T-cell (primary cell): ENCODE data around the gene CTXN1. TPM values are rescaled to one million over a fixed set of nuclear protein-coding genes. Genes with fewer than 3 reads are reported as not detected.

ENCODE experiments used
- ATAC-seq, 4 experiments: fragments of 200-7000 bp in 3 of 4; fragments of 150-1000 bp in 1 of 4; cut with Tn5 transposase; replicated peaks in 1 of 4; 1 replicate in 3 of 4; 2 replicates in 1 of 4; pipeline ENCODE4 v1.10.0; 2021; ENCODE audit warnings: moderate library complexity in 3 of 4, mild to moderate bottlenecking in 2 of 4, moderate number of reproducible peaks in 1 of 4
- CTCF ChIA-PET, 2 donors: fragments of 300-600 bp; sonication (Branson Sonifier 250); formaldehyde crosslinking; loops; one replicate each; lab custom pipeline; 2022; ENCODE audit warnings: antibody characterized with exemption in 2 of 2; lab: Charles Lee
- POLR2A ChIA-PET, 2 donors: fragments of 300-600 bp; sonication (Branson Sonifier 250); formaldehyde crosslinking; loops; one replicate each; lab custom pipeline; 2022; ENCODE audit warnings: antibody characterized with exemption in 2 of 2; lab: Charles Lee
- DNase-seq, 35 experiments: peaks; one replicate each; pipeline versions ENCODE4 v3.0.0 to v3.0.0-alpha.2; 2013 to 2023
- H3K27ac ChIP-seq: one replicate; pipeline ENCODE4 v1.5.1; 2013; ENCODE audit warnings: low read length
- H3K27me3 ChIP-seq, 2 experiments: replicated peaks in 1 of 2; 1 replicate in 1 of 2; 2 replicates in 1 of 2; pipeline versions ENCODE4 v1.6.1 to v1.7.0; 2013; ENCODE audit warnings: low read length in 1 of 2, mixed read lengths in 1 of 2; ENCODE audit not compliant: control insufficient read depth in 2 of 2, insufficient read depth in 2 of 2; ENCODE audit errors: extremely low read depth in 1 of 2
- H3K36me3 ChIP-seq, 2 donors: 1 replicate in 1 of 2; 2 replicates in 1 of 2; pipeline versions ENCODE4 v1.6.1 to v1.7.0; 2013; ENCODE audit warnings: low read length in 1 of 2; ENCODE audit not compliant: control insufficient read depth in 2 of 2, insufficient read depth in 1 of 2; ENCODE audit errors: extremely low read depth in 1 of 2
- H3K4me1 ChIP-seq, 2 experiments: 1 replicate in 1 of 2; 2 replicates in 1 of 2; pipeline versions ENCODE4 v1.6.1 to v1.7.0; 2013; ENCODE audit warnings: low read length in 2 of 2, mixed read lengths in 1 of 2; ENCODE audit not compliant: insufficient read depth in 2 of 2, control insufficient read depth in 1 of 2; ENCODE audit errors: extremely low read depth in 1 of 2
- H3K4me3 ChIP-seq, 2 donors: 1 replicate in 1 of 2; 2 replicates in 1 of 2; pipeline versions ENCODE4 v1.5.1 to v1.7.0; 2013; ENCODE audit warnings: mild to moderate bottlenecking in 2 of 2, low read length in 1 of 2, moderate library complexity in 1 of 2; ENCODE audit not compliant: control insufficient read depth in 1 of 2; ENCODE audit errors: extremely low read depth in 1 of 2
- H3K9me3 ChIP-seq: 2 replicates; pipeline ENCODE4 v1.7.0; 2013
- H3K27ac Mint-ChIP-seq, 2 donors: one replicate each; pipeline ENCODE4 v1.8.0; 2020 to 2021; ENCODE audit warnings: mild to moderate bottlenecking in 2 of 2, mixed read lengths in 2 of 2
- H3K27me3 Mint-ChIP-seq, 2 donors: one replicate each; pipeline ENCODE4 v1.8.0; 2021 to 2022; ENCODE audit warnings: mixed read lengths in 2 of 2
- H3K36me3 Mint-ChIP-seq: one replicate; pipeline ENCODE4 v1.8.0; 2021; ENCODE audit warnings: mixed read lengths
- H3K4me1 Mint-ChIP-seq, 3 donors: one replicate each; pipeline ENCODE4 v1.8.0; 2020 to 2022; ENCODE audit warnings: mixed read lengths in 3 of 3, mild to moderate bottlenecking in 1 of 3
- H3K4me3 Mint-ChIP-seq, 3 donors: one replicate each; pipeline ENCODE4 v1.8.0; 2020 to 2022; ENCODE audit warnings: mild to moderate bottlenecking in 3 of 3, mixed read lengths in 3 of 3, moderate library complexity in 3 of 3
- H3K9me3 Mint-ChIP-seq, 3 donors: one replicate each; pipeline ENCODE4 v1.8.0; 2020 to 2022; ENCODE audit warnings: mixed read lengths in 3 of 3
- WGBS: methylation state at CpG from one replicate; pipeline ENCODE4 v1.1.5; 2013; ENCODE audit warnings: missing lambda C conversion rate; ENCODE audit not compliant: insufficient coverage; 5-methylcytosine and 5-hydroxymethylcytosine counted together
- total RNA-seq, 35 experiments: library from RNA in 6 of 35; stranded (reverse) in 6 of 35; fragments of 120-200 nt in 1 of 35; gene quantifications; one replicate each; pipeline versions ENCODE4 v1.2.1 to v1.2.4 and lab custom pipeline; 2013 to 2026

Gene CTXN1
- total RNA-seq, 5 donors from 2014 or later (not counting 1 experiment from before 2014, with no cell fraction given): 0.19 to 0.47 (median 0.30) TPM; not detected in 1

- no peaks in the 10 kb centered on the region for H3K27me3 ChIP-seq
- no peaks in the 10 kb centered on the region for H3K4me1 ChIP-seq
- no peak overlapping the region for H3K27ac ChIP-seq
- no peaks in the 10 kb centered on the region for H3K9me3 ChIP-seq
- Mint-ChIP-seq H3K27ac (no peak overlapping the region), H3K4me3 (no peak overlapping the region), H3K4me1 (no peaks in the 10 kb centered on the region), H3K27me3 (no peaks in the 10 kb centered on the region), H3K36me3 (peaks cover 27% of the 10 kb centered on the region), H3K9me3 (no peaks in the 10 kb centered on the region)
- ATAC-seq (no peak), DNase-seq (no peak)
- no peak overlapping the region for H3K4me3 ChIP-seq
- ChIA-PET POLR2A (interaction anchor here in 1 of 2 donors (0.5 kb wide), 1 partner anchor 545 kb away, joined by 3 read pairs; the partner anchor contains the start of gene ZNF414), CTCF (no interaction called here)
- peaks cover 34 to 64% of the 10 kb centered on the region in 2 donors for H3K36me3 ChIP-seq
- WGBS: 98% methylated on average over 16 of the region's 20 CpGs
Measured at GRCh38 chr19:7968796-7969554, 43.0 kb upstream of the CTXN1 start.

DNA sequence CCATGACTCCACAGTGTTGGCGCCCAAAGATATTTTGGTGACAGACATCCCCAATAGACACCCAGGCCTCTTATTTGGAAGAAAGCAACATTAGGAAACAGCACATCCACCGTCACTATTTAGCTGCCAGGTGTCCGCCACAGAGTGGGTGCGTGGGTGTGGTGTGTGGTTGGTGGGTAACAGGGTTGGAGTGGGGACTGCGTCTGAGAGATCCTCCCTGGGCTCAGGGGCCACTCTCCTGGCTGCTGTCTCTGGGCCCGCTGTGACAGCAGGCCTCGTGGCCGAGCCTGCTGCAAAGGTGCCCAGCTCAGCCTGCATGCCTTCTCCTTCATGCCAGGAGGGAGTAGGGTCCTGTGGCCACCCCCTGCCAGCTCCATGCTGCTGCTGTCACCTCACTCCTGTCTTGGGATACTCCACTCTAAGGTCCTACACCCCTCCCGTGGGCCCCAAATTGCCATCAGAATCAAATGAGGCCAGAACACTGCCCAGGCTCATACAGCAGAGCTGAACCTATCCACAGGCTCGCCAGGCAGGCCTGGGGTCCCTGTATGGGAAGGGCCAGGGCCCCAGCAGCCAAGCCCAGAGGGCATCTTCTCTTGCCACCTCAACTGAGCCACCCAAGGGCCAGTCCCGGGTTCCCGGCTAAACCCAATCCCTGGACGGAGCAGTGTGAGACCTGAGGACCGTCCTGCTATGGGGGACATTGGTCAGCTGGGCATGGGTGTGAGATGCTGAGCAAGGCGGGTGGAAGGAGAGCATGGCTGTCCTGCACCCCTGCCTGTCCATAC is 42.3 kb upstream of the CTXN1 start:
- Mint-ChIP-seq H3K27me3 (no peaks in the 10 kb centered on the region), H3K4me1 (no peaks in the 10 kb centered on the region), H3K27ac (no peak overlapping the region), H3K36me3 (peaks cover 25% of the 10 kb centered on the region), H3K9me3 (no peaks in the 10 kb centered on the region), H3K4me3 (no peak overlapping the region)
- Histone ChIP-seq H3K27me3 (no peaks in the 10 kb centered on the region), H3K9me3 (no peaks in the 10 kb centered on the region), H3K36me3 (peaks cover 34 to 62% of the 10 kb centered on the region in 2 donors), H3K27ac (no peak overlapping the region), H3K4me3 (no peak overlapping the region), H3K4me1 (no peaks in the 10 kb centered on the region)
- ChIA-PET CTCF (no interaction called here), POLR2A (interaction anchor here in 1 of 2 donors (0.6 kb wide), 1 partner anchor 24 kb away, joined by 3 read pairs; no protein-coding TSS in a partner anchor)
- WGBS: 89% methylated on average over 10 of the region's 15 CpGs
- DNase-seq (no peak), ATAC-seq (no peak)

- no peak overlapping the region for H3K27ac Mint-ChIP-seq
- no peak overlapping the region for H3K4me3 ChIP-seq
- ATAC-seq (no peak), DNase-seq (no peak)
- H3K4me1 ChIP-seq: no peaks in the 10 kb centered on the region
- WGBS: 93% methylated on average over 3 of the region's 12 CpGs
- no peaks in the 10 kb centered on the region for H3K4me1 Mint-ChIP-seq
- no peaks in the 10 kb centered on the region for H3K9me3 Mint-ChIP-seq
- CTCF ChIA-PET: no interaction called here
- H3K27ac ChIP-seq: no peak overlapping the region
- POLR2A ChIA-PET: no interaction called here
- peaks cover 33% of the 10 kb centered on the region for H3K36me3 Mint-ChIP-seq
- no peaks in the 10 kb centered on the region for H3K27me3 ChIP-seq
- peaks cover 33 to 60% of the 10 kb centered on the region in 2 donors for H3K36me3 ChIP-seq
- no peaks in the 10 kb centered on the region for H3K9me3 ChIP-seq
- H3K27me3 Mint-ChIP-seq: no peaks in the 10 kb centered on the region
- H3K4me3 Mint-ChIP-seq: no peak overlapping the region
Measured at GRCh38 chr19:7965921-7966665, 40.2 kb upstream of the CTXN1 start.

- Mint-ChIP-seq H3K36me3 (peaks cover 33% of the 10 kb centered on the region), H3K27ac (no peak overlapping the region), H3K4me3 (no peak overlapping the region), H3K27me3 (no peaks in the 10 kb centered on the region), H3K4me1 (no peaks in the 10 kb centered on the region), H3K9me3 (no peaks in the 10 kb centered on the region)
- ATAC-seq: no peak
- Histone ChIP-seq H3K4me1 (no peaks in the 10 kb centered on the region), H3K27me3 (no peaks in the 10 kb centered on the region), H3K4me3 (no peak overlapping the region), H3K9me3 (no peaks in the 10 kb centered on the region), H3K36me3 (peaks cover 33 to 60% of the 10 kb centered on the region in 2 donors), H3K27ac (no peak overlapping the region)
- ChIA-PET POLR2A (no interaction called here), CTCF (no interaction called here)
- 95% methylated on average over 4 of the region's 12 CpGs for WGBS
- no peak for DNase-seq
Measured at GRCh38 chr19:7965259-7965841, 39.4 kb upstream of the CTXN1 start.

GRCh38 chr19:7963566-7963965 is 37.6 kb upstream of the CTXN1 start:
- 96% methylated on average over 21 of the region's 25 CpGs for WGBS
- Histone ChIP-seq H3K27me3 (no peaks in the 10 kb centered on the region), H3K27ac (no peak overlapping the region), H3K4me1 (no peaks in the 10 kb centered on the region), H3K4me3 (no peak overlapping the region), H3K9me3 (no peaks in the 10 kb centered on the region), H3K36me3 (peaks cover 27 to 54% of the 10 kb centered on the region in 2 donors)
- Mint-ChIP-seq H3K27ac (no peak overlapping the region), H3K4me3 (no peak overlapping the region), H3K36me3 (peaks cover 33% of the 10 kb centered on the region), H3K27me3 (no peaks in the 10 kb centered on the region), H3K9me3 (no peaks in the 10 kb centered on the region), H3K4me1 (no peaks in the 10 kb centered on the region)
- CTCF ChIA-PET: no interaction called here
- ATAC-seq: no peak
- POLR2A ChIA-PET: no interaction called here
- no peak for DNase-seq
